SU-DHL-6 (cell line): ENCODE data around the gene UXS1.

ENCODE experiments used
- CTCF ChIP-seq: fragments of 200-600 bp; sonication (generic); IDR thresholded peaks from one replicate; pipeline ENCODE4 v1.5.1; 2017; ENCODE audit warnings: antibody characterized with exemption, mild to moderate bottlenecking, low read length, moderate library complexity; ENCODE audit not compliant: insufficient read depth, poor library complexity, severe bottlenecking
- EZH2phosphoT487 ChIP-seq: fragments of 200-600 bp; sonication (generic), shearing (Covaris generic); conservative IDR thresholded peaks from 2 replicates; pipeline ENCODE4 v1.6.1; 2018; ENCODE audit warnings: mild to moderate bottlenecking, antibody characterized with exemption, low read length, moderate library complexity, mixed read lengths

- no peak for TF ChIP-seq CTCF
- TF ChIP-seq EZH2phosphoT487 = no peak
These were observed 40.3 kb downstream of the UXS1 start for GRCh38 chr2:106153781-106154180.
